GM18858 (cell line): Measurements from ENCODE around the gene NSMCE3.

Experiments
- ATAC-seq: cut with Tn5 transposase; IDR thresholded peaks from one replicate; pipeline ENCODE4 v1.9.1; 2021; ENCODE audit not compliant: unreplicated experiment

The NSMCE3 gene

DNA sequence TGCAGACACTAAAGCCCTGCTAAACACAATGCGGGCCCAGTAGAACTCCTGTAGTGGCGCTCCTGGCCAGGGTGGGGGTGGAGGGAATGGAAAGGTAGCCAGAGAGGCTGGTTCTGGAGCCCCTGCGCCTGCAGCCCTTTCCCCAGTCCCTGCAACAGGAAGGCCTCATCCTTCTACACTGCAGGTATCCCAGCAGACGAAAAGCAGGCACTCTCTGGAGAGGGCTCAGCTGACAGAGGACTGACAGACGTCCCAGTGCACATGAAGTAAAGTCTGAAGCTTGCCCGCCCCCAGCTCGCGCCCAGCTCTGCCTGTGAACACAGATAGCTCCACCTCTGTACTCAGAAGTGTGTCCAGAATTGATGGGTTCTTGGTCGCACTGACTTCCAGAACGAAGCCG, 46.0 kb downstream of the NSMCE3 start:
- no peak for ATAC-seq

DNA sequence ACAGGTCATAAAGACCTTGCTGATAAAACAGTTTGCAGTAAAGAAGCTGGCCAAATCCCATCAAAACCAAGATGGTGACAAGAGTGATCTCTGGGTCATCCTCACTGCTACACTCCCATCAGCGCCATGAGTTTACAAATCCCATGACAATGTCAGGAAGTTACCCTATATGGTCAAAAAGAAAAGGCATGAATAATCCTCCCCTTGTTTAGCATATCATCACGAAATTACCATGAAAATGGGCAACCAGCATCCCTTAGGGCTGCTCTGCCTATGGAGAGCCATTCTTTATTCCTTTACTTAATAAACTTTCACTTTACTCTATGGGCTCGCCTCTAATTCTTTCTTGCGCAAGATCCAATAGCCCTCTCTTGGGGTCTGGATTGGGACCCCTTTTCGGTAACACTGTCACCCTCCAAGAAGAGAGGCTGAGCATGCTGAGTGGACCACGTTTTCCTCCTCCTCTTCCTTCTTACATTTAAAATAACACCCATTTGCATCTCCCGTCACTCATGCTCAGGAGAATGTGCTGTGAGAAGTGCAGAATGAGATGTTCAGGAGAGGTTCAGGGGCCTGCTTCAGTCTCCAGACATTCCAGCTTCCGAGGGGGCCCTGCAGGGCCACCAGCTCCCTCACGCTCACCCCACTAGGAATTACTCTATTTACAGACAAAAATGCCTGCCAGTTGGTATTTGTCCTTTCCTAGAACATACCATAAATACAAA, 47.3 kb downstream of the NSMCE3 start:
- no peak for ATAC-seq

DNA sequence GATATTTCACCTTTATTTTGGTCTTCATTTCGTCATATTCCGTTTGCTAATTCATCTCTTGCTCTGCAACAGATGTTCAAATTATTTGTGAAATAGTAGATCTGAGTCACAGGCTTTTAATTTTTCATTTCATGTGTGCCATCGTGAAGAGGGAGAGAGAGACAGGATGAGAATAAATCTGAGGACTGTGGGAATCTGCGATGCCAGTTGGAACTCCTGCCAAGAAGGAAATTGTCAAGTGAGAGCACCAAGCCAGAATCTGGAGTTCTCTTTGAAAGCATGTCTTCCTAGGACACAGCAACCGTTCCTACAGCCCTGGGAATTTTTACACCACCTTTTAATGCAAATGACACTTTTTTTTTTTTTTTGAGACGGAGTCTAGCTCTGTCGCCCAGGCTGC, 48.8 kb downstream of the NSMCE3 start:
- ATAC-seq, result no peak

DNA sequence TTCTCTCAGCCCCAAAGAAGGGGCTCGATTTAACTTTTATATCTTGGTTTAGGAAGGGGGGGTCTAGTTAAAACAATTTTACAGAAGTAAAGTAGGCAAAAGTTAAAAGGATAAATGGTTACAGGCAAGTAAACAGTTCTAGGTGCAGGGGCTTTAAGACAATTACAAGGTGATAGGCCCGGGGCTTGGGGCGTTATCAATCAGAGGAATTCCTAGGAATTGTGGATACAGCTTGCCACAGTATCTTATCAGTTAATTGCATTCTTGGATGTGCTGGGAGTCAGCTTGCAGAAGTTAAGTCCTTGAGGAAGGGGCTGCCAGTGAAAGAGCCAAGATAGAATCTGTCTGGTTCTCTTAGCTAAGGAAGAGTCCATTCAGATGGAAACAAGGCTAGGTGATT, 52.7 kb downstream of the NSMCE3 start:
- ATAC-seq, result no peak
